Stomach (tissue), 4 donors: ENCODE data around the gene MRPL2.

Experiments used
- POLR2A ChIP-seq, 4 donors: fragments of 450-650 bp; IDR thresholded peaks; one replicate each; pipeline ENCODE4 v1.6.1; 2016; ENCODE audit warnings: antibody characterized with exemption in 4 of 4, control low read depth in 2 of 4, mild to moderate bottlenecking in 1 of 4, moderate library complexity in 1 of 4
- TF ChIP-seq, protein P1 (sequence below), 7 experiments: fragments of 450-650 bp in 4 of 7; fragments of 200-600 bp in 3 of 7; sonication (generic) in 3 of 7; IDR thresholded peaks; one replicate each; pipeline ENCODE4 v1.5.1; 2016 to 2019; ENCODE audit warnings: antibody characterized with exemption in 7 of 7, control low read depth in 2 of 7, mild to moderate bottlenecking in 1 of 7

DNA sequence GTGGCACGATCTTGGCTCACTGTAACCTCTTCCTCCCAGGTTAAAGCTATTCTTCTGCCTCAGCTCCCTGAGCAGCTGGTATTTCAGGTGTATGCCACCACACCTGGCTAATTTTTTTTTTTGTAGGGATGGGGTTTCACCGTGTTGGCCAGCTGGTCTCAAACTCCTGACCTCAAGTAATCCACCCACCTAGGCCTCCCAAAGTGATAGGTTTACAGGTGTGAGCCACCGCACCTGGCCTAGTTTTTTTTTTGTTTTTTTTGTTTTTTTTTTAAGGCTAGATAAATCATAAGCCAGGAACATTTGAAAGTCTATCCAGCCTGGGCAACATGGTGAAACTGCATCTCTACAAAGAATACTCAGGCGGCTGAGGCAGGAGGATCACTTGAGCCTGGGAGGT is 26.9 kb downstream of the MRPL2 start:
- TF ChIP-seq, protein P1, sequence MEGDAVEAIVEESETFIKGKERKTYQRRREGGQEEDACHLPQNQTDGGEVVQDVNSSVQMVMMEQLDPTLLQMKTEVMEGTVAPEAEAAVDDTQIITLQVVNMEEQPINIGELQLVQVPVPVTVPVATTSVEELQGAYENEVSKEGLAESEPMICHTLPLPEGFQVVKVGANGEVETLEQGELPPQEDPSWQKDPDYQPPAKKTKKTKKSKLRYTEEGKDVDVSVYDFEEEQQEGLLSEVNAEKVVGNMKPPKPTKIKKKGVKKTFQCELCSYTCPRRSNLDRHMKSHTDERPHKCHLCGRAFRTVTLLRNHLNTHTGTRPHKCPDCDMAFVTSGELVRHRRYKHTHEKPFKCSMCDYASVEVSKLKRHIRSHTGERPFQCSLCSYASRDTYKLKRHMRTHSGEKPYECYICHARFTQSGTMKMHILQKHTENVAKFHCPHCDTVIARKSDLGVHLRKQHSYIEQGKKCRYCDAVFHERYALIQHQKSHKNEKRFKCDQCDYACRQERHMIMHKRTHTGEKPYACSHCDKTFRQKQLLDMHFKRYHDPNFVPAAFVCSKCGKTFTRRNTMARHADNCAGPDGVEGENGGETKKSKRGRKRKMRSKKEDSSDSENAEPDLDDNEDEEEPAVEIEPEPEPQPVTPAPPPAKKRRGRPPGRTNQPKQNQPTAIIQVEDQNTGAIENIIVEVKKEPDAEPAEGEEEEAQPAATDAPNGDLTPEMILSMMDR (IDR thresholded peaks at IDR 0.05), result no peak
- TF ChIP-seq POLR2A (IDR thresholded peaks at IDR 0.05), result no peak
